Neural cell (in vitro differentiated cells): ENCODE results near the gene STIM2. TPM values are rescaled to one million over a fixed set of nuclear protein-coding genes. Genes with fewer than 3 reads are reported as not detected.

ENCODE experiments used
- H2AFZ ChIP-seq: fragments of 200-600, 300-800 bp; sonication (generic), shearing (Covaris generic); 2 replicates; pipeline ENCODE4 v1.6.0; 2014; ENCODE audit warnings: low read depth, mild to moderate bottlenecking, antibody characterized with exemption, low read length, moderate library complexity
- H3F3A ChIP-seq: fragments of 200-600 bp; shearing (Covaris generic); 2 replicates; pipeline ENCODE4 v1.6.1; 2016; ENCODE audit warnings: mild to moderate bottlenecking, moderate library complexity, mixed read lengths, antibody characterized with exemption, low read length; ENCODE audit not compliant: insufficient read depth, poor library complexity, severe bottlenecking
- H3K27ac ChIP-seq: fragments of 200-600, 300-800 bp; sonication (generic), shearing (Covaris generic); 2 replicates; pipeline ENCODE4 v1.5.1; 2014; ENCODE audit warnings: mild to moderate bottlenecking, low read length, moderate library complexity
- H3K27me3 ChIP-seq: fragments of 300-800, 200-600 bp; sonication (generic), shearing (Covaris generic); 2 replicates; pipeline ENCODE4 v1.6.0; 2014; ENCODE audit warnings: mild to moderate bottlenecking, low read depth, low read length, moderate library complexity; ENCODE audit not compliant: insufficient read depth
- H3K36me3 ChIP-seq: fragments of 300-800, 200-600 bp; sonication (generic), shearing (Covaris generic); 2 replicates; pipeline ENCODE4 v1.5.1; 2014; ENCODE audit warnings: mild to moderate bottlenecking, antibody characterized with exemption, low read length, moderate library complexity; ENCODE audit not compliant: insufficient read depth
- H3K4me2 ChIP-seq: fragments of 300-800, 200-600 bp; sonication (generic), shearing (Covaris generic); 2 replicates; pipeline ENCODE4 v1.6.0; 2014; ENCODE audit warnings: mild to moderate bottlenecking, low read length
- H3K4me3 ChIP-seq: fragments of 300-800, 200-600 bp; sonication (generic), shearing (Covaris generic); 2 replicates; pipeline ENCODE4 v1.5.1; 2014; ENCODE audit warnings: mild to moderate bottlenecking, low read length, moderate library complexity
- H3K79me2 ChIP-seq: fragments of 200-600 bp; shearing (Covaris generic); replicated peaks from 2 replicates; pipeline ENCODE4 v1.6.0; 2014; ENCODE audit warnings: mild to moderate bottlenecking, low read length, moderate library complexity; ENCODE audit not compliant: insufficient read depth
- H3K9ac ChIP-seq: fragments of 300-800, 200-600 bp; sonication (generic), shearing (Covaris generic); 2 replicates; pipeline ENCODE4 v1.6.1; 2016; ENCODE audit warnings: mild to moderate bottlenecking, low read length, mixed read lengths
- H3K9me2 ChIP-seq: fragments of 200-600 bp; shearing (Covaris generic); 2 replicates; pipeline ENCODE4 v1.6.1; 2016; ENCODE audit warnings: mild to moderate bottlenecking, low read length, mixed read lengths; ENCODE audit not compliant: insufficient read depth
- H3K9me3 ChIP-seq: fragments of 200-600, 300-800 bp; sonication (generic), shearing (Covaris generic); 2 replicates; pipeline ENCODE4 v1.6.1; 2016; ENCODE audit warnings: mild to moderate bottlenecking, mixed run types, low read length, moderate library complexity, mixed read lengths
- H4K20me1 ChIP-seq: fragments of 200-600 bp; shearing (Covaris generic); 2 replicates; pipeline ENCODE4 v1.6.1; 2016; ENCODE audit warnings: mild to moderate bottlenecking, mixed run types; ENCODE audit not compliant: insufficient read depth
- EP300 ChIP-seq: fragments of 450-650 bp; conservative IDR thresholded peaks from 2 replicates; pipeline ENCODE4 v1.6.1; 2014; ENCODE audit warnings: antibody characterized with exemption, mild to moderate bottlenecking, moderate library complexity; ENCODE audit not compliant: poor library complexity, severe bottlenecking
- EZH2 ChIP-seq: fragments of 200-600, 300-800 bp; shearing (Covaris generic), sonication (generic); IDR thresholded peaks from 2 replicates; pipeline ENCODE4 v1.6.1; 2014; ENCODE audit warnings: antibody characterized with exemption, low read length, borderline replicate concordance, mild to moderate bottlenecking; ENCODE audit not compliant: insufficient read depth, poor library complexity, severe bottlenecking
- MXI1 ChIP-seq: fragments of 450-650 bp; conservative IDR thresholded peaks from 2 replicates; pipeline ENCODE4 v1.6.1; 2014; ENCODE audit warnings: antibody characterized with exemption, mild to moderate bottlenecking; ENCODE audit not compliant: poor library complexity, severe bottlenecking
- POLR2AphosphoS5 ChIP-seq: IDR thresholded peaks from 2 replicates; pipeline ENCODE4 v1.6.1; 2012
- RAD21 ChIP-seq: fragments of 450-650 bp; conservative IDR thresholded peaks from 2 replicates; pipeline ENCODE4 v1.6.1; 2014; ENCODE audit warnings: antibody characterized with exemption, mild to moderate bottlenecking, moderate library complexity
- SMC3 ChIP-seq: fragments of 450-650 bp; conservative IDR thresholded peaks from 2 replicates; pipeline ENCODE4 v1.6.1; 2014; ENCODE audit warnings: antibody characterized with exemption, mild to moderate bottlenecking, moderate library complexity; ENCODE audit not compliant: poor library complexity
- TAF1 ChIP-seq: IDR thresholded peaks from 2 replicates; pipeline ENCODE4 v1.6.1; 2012; ENCODE audit warnings: low read depth
- polyA plus RNA-seq: library from polyadenylated mRNA; depleted of rRNA; stranded (reverse); fragments of >200 nt; gene quantifications from 2 replicates; pipeline ENCODE4 v1.2.3, GENCODE V29; 2014
- TF ChIP-seq, protein P1 (sequence below): fragments of 450-650 bp; IDR thresholded peaks from 2 replicates; pipeline ENCODE4 v1.5.1; 2014; ENCODE audit warnings: antibody characterized with exemption, mild to moderate bottlenecking, moderate library complexity; ENCODE audit not compliant: poor library complexity, severe bottlenecking
- TF ChIP-seq, protein P2 (sequence below): IDR thresholded peaks from 2 replicates; pipeline ENCODE4 v1.6.1; 2012; ENCODE audit warnings: borderline replicate concordance

STIM2 gene
- polyA plus RNA-seq, 1 donor from 2014 or later = 25.3 TPM

DNA sequence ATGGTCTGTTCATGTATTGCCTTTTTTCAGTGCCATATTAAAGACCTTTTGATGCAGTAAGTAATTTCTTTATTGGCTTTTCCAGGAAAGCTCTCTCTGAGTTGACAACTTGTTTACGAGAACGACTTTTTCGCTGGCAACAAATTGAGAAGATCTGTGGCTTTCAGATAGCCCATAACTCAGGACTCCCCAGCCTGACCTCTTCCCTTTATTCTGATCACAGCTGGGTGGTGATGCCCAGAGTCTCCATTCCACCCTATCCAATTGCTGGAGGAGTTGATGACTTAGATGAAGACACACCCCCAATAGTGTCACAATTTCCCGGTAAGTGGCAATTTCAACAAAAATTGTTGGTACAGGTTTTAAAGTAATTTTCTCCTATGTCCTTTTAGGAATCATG is 148.0 kb downstream of the STIM2 start:
- no peaks in the 10 kb centered on the region for H3K9me3 ChIP-seq
- no peaks in the 10 kb centered on the region for H3K9me2 ChIP-seq
- H4K20me1 ChIP-seq = no peaks in the 10 kb centered on the region
- TF ChIP-seq TAF1 = no peak
- no peak for TF ChIP-seq EZH2
- TF ChIP-seq EP300 = no peak
- no peak for TF ChIP-seq MXI1
- no peak for TF ChIP-seq RAD21
- TF ChIP-seq, protein P1, sequence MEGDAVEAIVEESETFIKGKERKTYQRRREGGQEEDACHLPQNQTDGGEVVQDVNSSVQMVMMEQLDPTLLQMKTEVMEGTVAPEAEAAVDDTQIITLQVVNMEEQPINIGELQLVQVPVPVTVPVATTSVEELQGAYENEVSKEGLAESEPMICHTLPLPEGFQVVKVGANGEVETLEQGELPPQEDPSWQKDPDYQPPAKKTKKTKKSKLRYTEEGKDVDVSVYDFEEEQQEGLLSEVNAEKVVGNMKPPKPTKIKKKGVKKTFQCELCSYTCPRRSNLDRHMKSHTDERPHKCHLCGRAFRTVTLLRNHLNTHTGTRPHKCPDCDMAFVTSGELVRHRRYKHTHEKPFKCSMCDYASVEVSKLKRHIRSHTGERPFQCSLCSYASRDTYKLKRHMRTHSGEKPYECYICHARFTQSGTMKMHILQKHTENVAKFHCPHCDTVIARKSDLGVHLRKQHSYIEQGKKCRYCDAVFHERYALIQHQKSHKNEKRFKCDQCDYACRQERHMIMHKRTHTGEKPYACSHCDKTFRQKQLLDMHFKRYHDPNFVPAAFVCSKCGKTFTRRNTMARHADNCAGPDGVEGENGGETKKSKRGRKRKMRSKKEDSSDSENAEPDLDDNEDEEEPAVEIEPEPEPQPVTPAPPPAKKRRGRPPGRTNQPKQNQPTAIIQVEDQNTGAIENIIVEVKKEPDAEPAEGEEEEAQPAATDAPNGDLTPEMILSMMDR = no peak
- TF ChIP-seq, protein P2, sequence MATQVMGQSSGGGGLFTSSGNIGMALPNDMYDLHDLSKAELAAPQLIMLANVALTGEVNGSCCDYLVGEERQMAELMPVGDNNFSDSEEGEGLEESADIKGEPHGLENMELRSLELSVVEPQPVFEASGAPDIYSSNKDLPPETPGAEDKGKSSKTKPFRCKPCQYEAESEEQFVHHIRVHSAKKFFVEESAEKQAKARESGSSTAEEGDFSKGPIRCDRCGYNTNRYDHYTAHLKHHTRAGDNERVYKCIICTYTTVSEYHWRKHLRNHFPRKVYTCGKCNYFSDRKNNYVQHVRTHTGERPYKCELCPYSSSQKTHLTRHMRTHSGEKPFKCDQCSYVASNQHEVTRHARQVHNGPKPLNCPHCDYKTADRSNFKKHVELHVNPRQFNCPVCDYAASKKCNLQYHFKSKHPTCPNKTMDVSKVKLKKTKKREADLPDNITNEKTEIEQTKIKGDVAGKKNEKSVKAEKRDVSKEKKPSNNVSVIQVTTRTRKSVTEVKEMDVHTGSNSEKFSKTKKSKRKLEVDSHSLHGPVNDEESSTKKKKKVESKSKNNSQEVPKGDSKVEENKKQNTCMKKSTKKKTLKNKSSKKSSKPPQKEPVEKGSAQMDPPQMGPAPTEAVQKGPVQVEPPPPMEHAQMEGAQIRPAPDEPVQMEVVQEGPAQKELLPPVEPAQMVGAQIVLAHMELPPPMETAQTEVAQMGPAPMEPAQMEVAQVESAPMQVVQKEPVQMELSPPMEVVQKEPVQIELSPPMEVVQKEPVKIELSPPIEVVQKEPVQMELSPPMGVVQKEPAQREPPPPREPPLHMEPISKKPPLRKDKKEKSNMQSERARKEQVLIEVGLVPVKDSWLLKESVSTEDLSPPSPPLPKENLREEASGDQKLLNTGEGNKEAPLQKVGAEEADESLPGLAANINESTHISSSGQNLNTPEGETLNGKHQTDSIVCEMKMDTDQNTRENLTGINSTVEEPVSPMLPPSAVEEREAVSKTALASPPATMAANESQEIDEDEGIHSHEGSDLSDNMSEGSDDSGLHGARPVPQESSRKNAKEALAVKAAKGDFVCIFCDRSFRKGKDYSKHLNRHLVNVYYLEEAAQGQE = no peak
- TF ChIP-seq POLR2AphosphoS5 = no peak
- no peak for TF ChIP-seq SMC3
- no peak overlapping the region for H3K4me3 ChIP-seq
- H3F3A ChIP-seq = no peaks in the 10 kb centered on the region
- H2AFZ ChIP-seq = no peak overlapping the region
- no peak overlapping the region for H3K4me2 ChIP-seq
- no peak overlapping the region for H3K9ac ChIP-seq
- no peaks in the 10 kb centered on the region for H3K79me2 ChIP-seq
- no peak overlapping the region for H3K27ac ChIP-seq
- no peaks in the 10 kb centered on the region for H3K27me3 ChIP-seq
- no peaks in the 10 kb centered on the region for H3K36me3 ChIP-seq

DNA sequence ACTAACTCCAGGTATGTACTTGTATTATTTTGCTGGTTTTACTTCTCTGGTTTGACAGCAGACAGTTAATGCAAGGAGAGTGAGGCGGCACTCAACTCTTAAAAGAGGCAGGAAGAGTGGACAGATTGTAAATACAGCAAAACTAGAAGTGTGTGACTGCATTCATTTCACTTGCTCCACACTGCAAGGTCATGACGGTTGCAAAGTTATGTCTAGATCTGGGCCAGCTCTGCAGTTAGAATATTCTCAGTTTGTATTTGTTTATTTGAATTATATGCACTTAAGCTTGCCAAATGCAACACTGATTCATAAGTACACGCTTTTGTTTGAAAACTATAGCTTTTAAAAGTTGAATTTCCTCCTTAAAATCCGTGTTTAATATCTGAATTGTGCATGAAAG is 148.9 kb downstream of the STIM2 start:
- Histone ChIP-seq H3K9me2 (no peaks in the 10 kb centered on the region), H3K4me3 (no peak overlapping the region), H3F3A (no peaks in the 10 kb centered on the region), H3K36me3 (no peaks in the 10 kb centered on the region), H3K27me3 (no peaks in the 10 kb centered on the region), H3K27ac (no peak overlapping the region), H3K9me3 (no peaks in the 10 kb centered on the region), H3K9ac (no peak overlapping the region), H3K79me2 (no peaks in the 10 kb centered on the region), H2AFZ (no peak overlapping the region), H3K4me2 (no peak overlapping the region), H4K20me1 (no peaks in the 10 kb centered on the region)
- no peak for TF ChIP-seq POLR2AphosphoS5
- no peak for TF ChIP-seq TAF1
- no peak for TF ChIP-seq EP300
- no peak for TF ChIP-seq RAD21
